ENCODE measurements around the gene VTI1B. TPM values are rescaled to one million over a fixed set of nuclear protein-coding genes. Genes with fewer than 3 reads are reported as not detected.
A peak's percentile ranks its signal among the peaks of the same experiment; 100 is the strongest.

Gene VTI1B
- total RNA-seq, 1 donor from 2014 or later, result 62.1 TPM

DNA sequence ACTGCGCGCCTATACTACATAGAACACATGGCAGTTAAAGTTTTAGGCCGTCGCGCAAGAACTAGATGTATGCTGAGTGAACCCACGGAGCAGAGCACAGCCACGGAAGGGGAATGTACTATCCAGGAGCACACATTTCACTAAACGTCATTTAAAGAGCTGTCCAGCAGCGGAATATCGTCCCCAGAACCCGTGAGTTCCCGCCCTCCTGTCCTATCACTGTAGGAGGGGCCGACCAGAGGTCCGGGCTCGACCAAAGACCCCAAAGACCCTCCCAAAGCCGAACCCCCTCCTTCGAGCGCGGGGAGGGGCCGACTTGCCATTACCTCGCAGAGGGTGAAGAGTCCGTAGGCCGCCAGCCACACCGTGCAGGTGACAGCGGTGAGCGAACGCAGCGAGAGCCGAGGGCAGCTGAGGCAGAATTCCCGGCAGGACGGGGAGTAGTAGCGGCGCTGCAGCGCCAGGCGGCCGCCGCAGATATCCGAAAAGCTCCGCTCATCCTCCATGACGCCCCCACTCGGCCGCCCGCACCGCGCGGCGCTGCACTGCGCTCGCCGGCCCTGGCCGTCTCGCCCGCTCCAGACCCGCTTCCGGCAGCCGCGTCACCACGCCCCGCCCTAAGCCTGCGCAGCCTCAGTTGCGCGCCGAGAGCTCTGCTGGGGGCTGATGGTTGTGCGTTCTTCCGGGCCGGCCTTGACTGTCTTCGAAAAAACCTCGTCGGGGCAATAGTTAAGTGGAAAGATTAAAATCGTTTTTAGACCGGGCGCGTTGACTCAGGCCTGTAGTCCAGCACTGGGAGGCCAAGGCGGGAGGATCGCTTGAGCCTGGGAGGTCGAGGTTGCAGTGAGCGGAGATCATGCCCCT is 74.5 kb downstream of the VTI1B start, which contains the start of gene PIGH:
TSS of gene PIGH (minus strand) at position 571 of the 864 bp plus-strand sequence. CDS start at position 506, 65 bp downstream.
- peaks cover 14% of the 10 kb centered on the region for H3K4me1 ChIP-seq
- DNase-seq (ENCODE audit: extremely low spot score in 2 of 2), result no peak
- TF ChIP-seq, protein P1, sequence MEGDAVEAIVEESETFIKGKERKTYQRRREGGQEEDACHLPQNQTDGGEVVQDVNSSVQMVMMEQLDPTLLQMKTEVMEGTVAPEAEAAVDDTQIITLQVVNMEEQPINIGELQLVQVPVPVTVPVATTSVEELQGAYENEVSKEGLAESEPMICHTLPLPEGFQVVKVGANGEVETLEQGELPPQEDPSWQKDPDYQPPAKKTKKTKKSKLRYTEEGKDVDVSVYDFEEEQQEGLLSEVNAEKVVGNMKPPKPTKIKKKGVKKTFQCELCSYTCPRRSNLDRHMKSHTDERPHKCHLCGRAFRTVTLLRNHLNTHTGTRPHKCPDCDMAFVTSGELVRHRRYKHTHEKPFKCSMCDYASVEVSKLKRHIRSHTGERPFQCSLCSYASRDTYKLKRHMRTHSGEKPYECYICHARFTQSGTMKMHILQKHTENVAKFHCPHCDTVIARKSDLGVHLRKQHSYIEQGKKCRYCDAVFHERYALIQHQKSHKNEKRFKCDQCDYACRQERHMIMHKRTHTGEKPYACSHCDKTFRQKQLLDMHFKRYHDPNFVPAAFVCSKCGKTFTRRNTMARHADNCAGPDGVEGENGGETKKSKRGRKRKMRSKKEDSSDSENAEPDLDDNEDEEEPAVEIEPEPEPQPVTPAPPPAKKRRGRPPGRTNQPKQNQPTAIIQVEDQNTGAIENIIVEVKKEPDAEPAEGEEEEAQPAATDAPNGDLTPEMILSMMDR (IDR thresholded peaks at IDR 0.05), result peak in 2 of 3 experiments; percentile 42 to 70
- TF ChIP-seq POLR2AphosphoS5 (IDR thresholded peaks at IDR 0.05; ENCODE audit: insufficient read depth in 1 of 2, low read depth in 1 of 2) (peak in 1 of 2 donors; percentile 84), POLR2A (IDR thresholded peaks at IDR 0.05) (peak in 1 of 2 donors; percentile 74)
- peak within 1 kb of the TSS; percentile 77 to 89 for H3K4me3 ChIP-seq
- intact Hi-C loops (cut with DNase I), result no loop called here
- H3K27ac ChIP-seq, result peak within 1 kb of the TSS; percentile 87
- no peaks in the 10 kb centered on the region for H3K9me3 ChIP-seq
- no peaks in the 10 kb centered on the region for H3K27me3 ChIP-seq
- H3K36me3 ChIP-seq, result no peaks in the 10 kb centered on the region

Small RNA genes within 50 kb of the gene (small RNA-seq; reads per million reads assigned to genes)
- not detected for gene AL132640.3
- gene RF00019, result not detected
- not detected for gene RN7SL369P
- gene RNA5SP386, result not detected

Other genes starting within 250 kb of the VTI1B start
- 9.8 TPM for gene TMEM229B, start 185.9 kb downstream of the VTI1B start, total RNA-seq
- 2.5 TPM for gene PLEKHH1, start 141.3 kb downstream of the VTI1B start, total RNA-seq
- gene PIGH, start 74.4 kb downstream of the VTI1B start, total RNA-seq, result 24.1 TPM
- gene ARG2, start 54.7 kb downstream of the VTI1B start, total RNA-seq, result 14.2 TPM
- gene RDH11, start 21.1 kb upstream of the VTI1B start, total RNA-seq, result 44.0 TPM
- gene RDH12, start 27.3 kb upstream of the VTI1B start, total RNA-seq, result 15.0 TPM
- 30.2 TPM for gene ZFYVE26, start 142.0 kb upstream of the VTI1B start, total RNA-seq
- gene RAD51B, start 145.1 kb upstream of the VTI1B start, total RNA-seq, result 28.5 TPM

Data from vagina (tissue), 2 donors.